ENCODE data around the gene RNF13. TPM values are rescaled to one million over a fixed set of nuclear protein-coding genes. Genes with fewer than 3 reads are reported as not detected.

The RNF13 gene, protein sequence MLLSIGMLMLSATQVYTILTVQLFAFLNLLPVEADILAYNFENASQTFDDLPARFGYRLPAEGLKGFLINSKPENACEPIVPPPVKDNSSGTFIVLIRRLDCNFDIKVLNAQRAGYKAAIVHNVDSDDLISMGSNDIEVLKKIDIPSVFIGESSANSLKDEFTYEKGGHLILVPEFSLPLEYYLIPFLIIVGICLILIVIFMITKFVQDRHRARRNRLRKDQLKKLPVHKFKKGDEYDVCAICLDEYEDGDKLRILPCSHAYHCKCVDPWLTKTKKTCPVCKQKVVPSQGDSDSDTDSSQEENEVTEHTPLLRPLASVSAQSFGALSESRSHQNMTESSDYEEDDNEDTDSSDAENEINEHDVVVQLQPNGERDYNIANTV
- 89.3 TPM for total RNA-seq

DNA sequence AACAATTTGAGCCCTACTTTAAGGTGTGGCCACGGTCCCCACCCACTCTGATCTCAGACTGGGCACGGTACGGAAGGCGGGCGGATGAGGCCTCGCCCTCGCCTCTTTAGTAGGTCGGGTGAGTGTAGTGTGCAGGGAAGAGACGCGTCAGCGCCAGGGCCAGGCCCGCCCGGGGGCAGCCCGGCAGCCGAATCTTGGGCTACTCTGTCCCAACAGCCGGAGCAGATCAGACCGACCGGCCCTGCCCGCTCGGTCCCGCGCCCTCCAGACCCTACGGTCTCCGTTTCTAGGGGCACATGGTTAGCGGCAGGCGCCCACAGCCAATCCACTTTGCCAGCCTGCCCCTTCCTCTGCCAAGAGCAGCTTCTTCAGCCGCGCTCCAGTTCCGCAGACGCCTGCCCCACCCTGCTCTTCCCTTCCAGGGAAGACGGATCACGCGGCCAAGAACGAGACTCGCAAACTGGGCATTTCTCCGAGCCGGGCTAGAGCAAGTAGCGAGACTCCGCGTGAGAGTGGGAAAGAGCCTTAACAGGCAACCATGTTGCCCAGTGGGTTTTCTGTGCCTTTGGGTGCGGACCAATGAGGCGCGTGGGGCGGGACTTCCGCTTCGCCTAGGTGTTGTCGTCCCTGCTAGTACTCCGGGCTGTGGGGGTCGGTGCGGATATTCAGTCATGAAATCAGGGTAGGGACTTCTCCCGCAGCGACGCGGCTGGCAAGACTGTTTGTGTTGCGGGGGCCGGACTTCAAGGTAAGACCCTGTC lies at the start of gene RNF13:
Gene RNF13 (plus strand): TSS at position 610 of the 761 bp plus-strand sequence. CDS start 32,812 bp downstream, outside the sequence.
- DNase-seq, result peak; percentile 93

DNA sequence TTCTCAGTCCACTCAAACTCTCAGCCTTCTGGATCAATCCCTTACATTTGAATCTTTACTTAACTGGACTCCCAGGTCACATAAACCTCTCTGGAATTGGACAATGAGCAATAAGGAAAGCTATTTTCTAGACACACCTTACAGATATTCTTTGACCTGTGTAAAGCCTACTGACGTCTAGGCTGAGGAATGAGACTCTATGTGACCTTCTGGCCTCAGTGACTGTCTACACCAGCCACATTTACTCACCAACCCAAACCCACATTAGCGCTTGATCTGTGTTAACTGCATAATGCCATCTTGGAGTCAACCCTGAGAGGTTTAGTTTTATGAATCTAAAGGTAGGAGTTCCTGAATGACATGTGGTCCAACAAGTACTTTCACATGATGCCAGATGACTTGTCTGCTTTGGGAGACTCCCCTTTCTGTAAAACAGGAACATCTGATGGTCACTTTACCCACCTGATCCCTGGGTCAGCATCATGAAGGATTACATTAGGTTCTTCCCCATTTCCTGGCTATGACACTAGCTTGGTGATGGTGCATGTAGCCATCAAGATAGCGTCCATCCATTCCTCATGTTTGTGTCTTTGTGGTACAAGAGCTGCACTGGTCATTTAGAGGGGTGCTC lies 49.3 kb upstream of the RNF13 start:
- no peak for DNase-seq

DNA sequence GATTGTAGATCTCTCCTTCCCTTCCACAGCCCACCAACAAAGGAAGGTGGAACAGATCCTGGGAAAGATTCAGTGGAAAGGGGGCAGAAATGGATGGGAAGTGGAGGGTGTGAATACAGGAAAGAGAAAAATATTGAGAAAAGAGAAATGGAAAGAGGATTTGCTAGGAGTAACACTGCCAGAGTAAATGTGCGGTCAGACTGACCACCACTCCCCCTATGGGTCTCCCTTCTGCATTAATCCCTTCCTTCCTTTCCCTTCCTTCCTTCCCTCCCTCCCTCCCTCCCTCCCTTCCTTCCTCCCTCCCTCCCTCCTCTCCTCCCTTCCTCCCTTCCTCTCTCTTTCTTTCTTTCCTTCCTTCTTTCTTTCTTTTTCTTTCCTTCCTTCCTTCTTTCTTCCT lies 48.7 kb upstream of the RNF13 start:
- DNase-seq, result no peak

DNA sequence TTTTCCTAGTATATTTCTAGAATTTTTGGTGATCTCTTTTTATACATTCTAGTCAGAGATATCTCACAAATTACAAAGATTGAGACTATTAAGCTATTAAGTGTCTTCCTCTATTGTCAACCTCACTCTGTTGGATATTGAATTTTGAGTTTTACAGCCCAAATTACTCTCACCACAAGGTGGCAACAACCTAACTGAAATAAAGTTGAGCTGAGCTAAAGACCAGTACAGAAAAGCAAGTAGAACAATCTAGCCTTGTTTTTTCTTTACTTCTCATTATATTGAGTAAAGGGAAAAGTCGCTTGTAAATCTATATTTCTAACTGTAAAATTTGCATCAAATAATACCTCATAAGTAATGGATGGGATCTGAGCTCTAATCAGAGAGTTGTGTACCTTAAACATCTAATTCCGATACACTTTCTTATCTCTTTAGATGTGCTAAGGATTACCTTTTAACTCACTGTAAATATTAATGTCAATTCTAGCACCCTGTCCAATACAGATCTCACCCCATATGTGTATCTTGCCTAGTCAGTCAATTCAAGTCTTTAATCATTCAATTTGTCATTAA lies 47.2 kb upstream of the RNF13 start:
- DNase-seq, result no peak

- DNase-seq, result no peak
Measured at GRCh38 chr3:149767720-149768119, 45.3 kb upstream of the RNF13 start.

GRCh38 chr3:149768704-149769103 lies 44.3 kb upstream of the RNF13 start:
- DNase-seq, result no peak

- DNase-seq, result no peak
Measured at GRCh38 chr3:149770246-149770645, 42.8 kb upstream of the RNF13 start.

DNA sequence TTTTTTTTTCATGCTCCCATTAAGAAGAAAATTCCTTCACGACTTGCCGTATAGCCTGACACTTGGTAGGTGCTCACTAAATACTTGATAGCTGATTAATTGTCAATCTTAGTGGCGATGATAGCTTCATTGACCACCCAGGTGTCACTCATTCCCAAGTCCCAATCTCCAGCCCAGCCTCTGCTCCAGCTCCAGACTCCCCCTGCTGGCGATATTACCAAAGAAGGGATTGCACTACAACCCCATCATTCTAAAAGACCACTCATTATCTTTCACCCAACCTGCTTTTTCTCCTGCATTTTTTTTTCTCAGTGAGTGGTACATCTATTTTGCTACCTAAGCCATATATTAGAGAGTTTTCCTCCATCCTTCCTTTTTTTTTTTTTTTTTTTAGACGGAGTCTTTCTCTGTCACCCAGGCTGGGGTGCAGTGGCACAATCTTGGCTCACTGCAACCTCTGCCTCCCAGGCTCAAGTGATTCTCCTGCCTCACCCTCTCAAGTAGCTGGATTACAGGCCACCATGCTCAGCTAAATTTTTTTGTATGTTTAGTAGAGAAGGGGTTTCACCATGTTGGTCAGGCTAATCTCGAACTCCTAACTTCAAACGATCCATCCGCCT lies 41.3 kb upstream of the RNF13 start:
- no peak for DNase-seq

DNA sequence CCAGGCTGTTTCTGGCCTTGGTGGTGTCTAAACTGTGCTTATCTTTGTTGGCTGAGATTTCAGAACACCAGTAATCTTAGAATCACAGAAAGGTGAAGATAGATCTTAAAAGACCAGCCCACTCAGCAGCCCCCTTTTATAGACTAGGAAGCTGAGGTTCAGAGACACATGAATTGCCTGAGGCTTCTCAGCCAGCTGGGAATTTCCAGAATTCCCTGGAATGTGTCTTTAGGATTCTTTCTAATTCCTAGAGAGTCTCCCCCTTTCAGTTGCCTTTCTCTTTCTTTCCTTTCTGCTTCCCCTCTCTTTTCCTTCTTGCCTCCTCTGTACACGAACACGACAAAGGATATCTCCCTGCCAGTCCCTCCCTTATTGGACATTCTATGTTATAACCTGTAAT lies 40.2 kb upstream of the RNF13 start:
- no peak for DNase-seq

- DNase-seq, result no peak
Measured at GRCh38 chr3:149776170-149776569, 36.8 kb upstream of the RNF13 start.

GRCh38 chr3:149777414-149778214 lies 35.4 kb upstream of the RNF13 start:
- no peak for DNase-seq

DNA sequence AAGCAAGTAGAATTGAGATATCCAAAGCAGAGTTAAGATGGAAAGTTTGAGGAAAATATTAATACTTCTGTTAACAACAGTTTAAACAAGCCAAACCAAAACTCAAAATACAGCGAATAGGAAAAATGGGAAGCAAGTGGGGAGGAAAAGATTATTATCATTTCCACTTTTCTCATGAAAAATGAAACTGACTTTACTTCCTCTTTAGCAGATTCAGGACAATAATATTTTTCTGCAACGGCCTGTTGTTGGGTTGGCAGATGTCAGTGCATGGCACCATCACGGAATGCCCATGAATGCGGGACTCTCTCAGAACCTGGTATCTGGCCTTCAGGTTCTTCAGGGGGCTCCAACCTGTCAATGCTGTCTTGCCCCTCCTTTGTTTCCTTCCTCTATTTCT lies 31.8 kb upstream of the RNF13 start:
- DNase-seq, result no peak

- DNase-seq, result no peak
Measured at GRCh38 chr3:149781741-149782140, 31.3 kb upstream of the RNF13 start.

DNA sequence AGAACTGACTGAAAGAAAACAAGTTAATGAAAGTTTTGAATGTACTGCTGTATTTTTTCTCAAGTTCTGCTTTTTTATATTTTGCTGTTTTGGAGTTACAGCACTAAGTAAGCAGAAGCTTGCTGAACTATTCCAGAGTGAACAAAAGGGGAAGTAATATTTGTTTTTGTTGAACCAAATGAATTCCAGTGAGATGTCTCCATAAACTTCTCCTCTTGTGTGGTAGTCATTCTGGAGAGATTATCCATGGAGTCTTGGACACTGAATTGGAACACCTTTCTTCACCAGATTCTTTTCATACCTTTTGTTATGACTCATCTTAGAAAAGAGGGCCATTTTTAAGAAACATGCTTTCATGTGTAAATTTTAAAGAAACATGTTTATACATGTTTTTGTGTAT lies 29.4 kb upstream of the RNF13 start:
- no peak for DNase-seq

DNA sequence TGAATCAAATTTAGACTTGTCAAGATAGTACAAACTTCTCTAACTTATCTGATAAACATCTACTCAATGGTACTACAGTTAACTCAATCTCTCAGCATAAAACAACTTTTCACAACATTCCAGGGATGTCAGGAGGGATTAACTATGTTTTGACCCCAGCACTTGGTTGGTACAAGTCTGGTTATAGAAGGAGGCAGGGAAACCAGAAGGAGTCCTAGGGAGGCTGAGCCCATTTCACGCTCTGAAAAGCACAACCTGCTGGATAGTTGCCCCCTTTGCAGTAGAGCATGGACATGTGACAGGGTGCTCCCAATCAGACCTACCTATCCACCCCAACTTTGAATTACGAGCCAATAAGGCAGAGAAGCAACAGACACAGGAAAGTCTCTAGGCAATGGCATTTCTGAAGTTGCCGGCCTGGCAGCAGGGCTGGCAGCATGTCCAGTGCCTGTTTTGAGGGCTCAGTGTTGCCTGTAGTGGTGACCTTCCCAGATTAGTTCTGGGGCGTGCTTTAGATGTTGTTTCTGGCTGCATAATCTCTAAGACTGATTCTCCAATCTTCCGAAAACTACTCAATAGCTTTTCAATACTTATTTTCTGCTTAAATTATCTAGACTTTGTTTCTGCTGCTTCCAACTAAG lies 28.8 kb upstream of the RNF13 start:
- no peak for DNase-seq

DNA sequence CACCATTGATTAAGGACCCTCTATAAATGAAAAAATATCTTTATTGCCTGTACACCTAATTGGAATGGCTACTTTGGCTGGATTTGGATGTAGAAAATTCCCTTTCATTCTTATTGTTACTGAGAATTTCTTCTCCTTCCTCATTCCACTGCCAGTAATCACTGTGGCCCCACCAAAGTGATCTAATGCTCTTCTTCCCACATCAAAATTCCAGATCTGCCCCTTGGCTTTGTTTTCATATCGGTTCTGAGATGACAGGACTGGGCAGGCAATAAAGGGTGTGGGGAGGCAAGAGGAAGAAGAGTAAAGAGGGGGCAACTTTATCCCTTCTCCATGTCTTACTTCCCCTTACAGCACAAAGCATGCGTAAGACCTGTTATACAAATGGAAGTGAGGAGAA lies 22.7 kb upstream of the RNF13 start:
- DNase-seq, result no peak

GRCh38 chr3:149790698-149791097 lies 22.3 kb upstream of the RNF13 start:
- DNase-seq, result no peak

- no peak for DNase-seq
Measured at GRCh38 chr3:149792452-149793270, 20.4 kb upstream of the RNF13 start, which contains the start of gene ANKUB1. ANKUB1 (minus strand) TSS chr3:149792554; CDS start chr3:149792366, 188 bp downstream.

DNA sequence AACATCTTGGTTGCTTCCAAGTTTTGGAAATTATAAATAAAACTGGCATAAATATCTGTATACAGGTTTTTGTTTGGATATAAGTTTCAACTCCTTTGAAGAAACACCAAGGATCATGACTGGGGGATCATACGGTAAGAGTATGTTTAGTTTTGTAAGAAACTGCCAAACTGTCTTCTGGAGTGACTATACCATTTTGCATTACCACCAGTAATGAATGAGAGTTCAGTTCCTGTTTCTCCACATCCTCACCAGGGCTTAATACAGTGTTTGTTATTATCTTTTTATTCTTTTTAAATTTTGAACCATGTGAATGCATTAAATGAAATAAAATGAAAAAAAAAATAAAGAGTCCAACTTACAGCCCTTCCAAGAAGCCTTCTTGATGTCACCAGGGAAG lies 17.0 kb upstream of the RNF13 start:
- DNase-seq, result no peak

- DNase-seq, result no peak
Measured at GRCh38 chr3:149800693-149801092, 12.3 kb upstream of the RNF13 start.
